ENCODE data around the gene TLR6. TPM values are rescaled to one million over a fixed set of nuclear protein-coding genes. Genes with fewer than 3 reads are reported as not detected.

TLR6 gene
- total and polyA plus RNA-seq, 3 donors from 2014 or later, result 0.47 to 1.8 (median 1.2) TPM

- Histone ChIP-seq H3K27ac (no peak overlapping the region), H3K27me3 (no peaks in the 10 kb centered on the region), H3K36me3 (ENCODE audit: low read depth, missing control alignments) (no peaks in the 10 kb centered on the region), H3K4me1 (no peaks in the 10 kb centered on the region), H3K4me3 (no peak overlapping the region), H3K9me3 (no peaks in the 10 kb centered on the region)
- intact Hi-C loops (cut with DNase I; ENCODE audit: low total_unique reads), result no loop called here
- no peak for DNase-seq
- TF ChIP-seq CTCF (IDR thresholded peaks at IDR 0.05) (no peak), POLR2A (IDR thresholded peaks at IDR 0.05) (no peak)
- WGBS, 2 donors, result 83 to 89% methylated on average over 2 of the region's 2 CpGs
Measured at GRCh38 chr4:38837849-38838248, 18.8 kb downstream of the TLR6 start.

GRCh38 chr4:38837334-38837733 is 19.3 kb downstream of the TLR6 start:
- no peak for TF ChIP-seq CTCF (IDR thresholded peaks at IDR 0.05)
- no peak for TF ChIP-seq POLR2A (IDR thresholded peaks at IDR 0.05)
- H3K9me3 ChIP-seq, result no peaks in the 10 kb centered on the region
- DNase-seq, result no peak
- H3K36me3 ChIP-seq (ENCODE audit: low read depth, missing control alignments), result no peaks in the 10 kb centered on the region
- no peak overlapping the region for H3K27ac ChIP-seq
- no peak overlapping the region for H3K4me3 ChIP-seq
- no peaks in the 10 kb centered on the region for H3K4me1 ChIP-seq
- H3K27me3 ChIP-seq, result no peaks in the 10 kb centered on the region
- intact Hi-C loops (cut with DNase I; ENCODE audit: low total_unique reads), result no loop called here

- intact Hi-C loops (cut with DNase I; ENCODE audit: low total_unique reads), result no loop called here
Measured at GRCh38 chr4:38834570-38834969, 22.0 kb downstream of the TLR6 start.

DNA sequence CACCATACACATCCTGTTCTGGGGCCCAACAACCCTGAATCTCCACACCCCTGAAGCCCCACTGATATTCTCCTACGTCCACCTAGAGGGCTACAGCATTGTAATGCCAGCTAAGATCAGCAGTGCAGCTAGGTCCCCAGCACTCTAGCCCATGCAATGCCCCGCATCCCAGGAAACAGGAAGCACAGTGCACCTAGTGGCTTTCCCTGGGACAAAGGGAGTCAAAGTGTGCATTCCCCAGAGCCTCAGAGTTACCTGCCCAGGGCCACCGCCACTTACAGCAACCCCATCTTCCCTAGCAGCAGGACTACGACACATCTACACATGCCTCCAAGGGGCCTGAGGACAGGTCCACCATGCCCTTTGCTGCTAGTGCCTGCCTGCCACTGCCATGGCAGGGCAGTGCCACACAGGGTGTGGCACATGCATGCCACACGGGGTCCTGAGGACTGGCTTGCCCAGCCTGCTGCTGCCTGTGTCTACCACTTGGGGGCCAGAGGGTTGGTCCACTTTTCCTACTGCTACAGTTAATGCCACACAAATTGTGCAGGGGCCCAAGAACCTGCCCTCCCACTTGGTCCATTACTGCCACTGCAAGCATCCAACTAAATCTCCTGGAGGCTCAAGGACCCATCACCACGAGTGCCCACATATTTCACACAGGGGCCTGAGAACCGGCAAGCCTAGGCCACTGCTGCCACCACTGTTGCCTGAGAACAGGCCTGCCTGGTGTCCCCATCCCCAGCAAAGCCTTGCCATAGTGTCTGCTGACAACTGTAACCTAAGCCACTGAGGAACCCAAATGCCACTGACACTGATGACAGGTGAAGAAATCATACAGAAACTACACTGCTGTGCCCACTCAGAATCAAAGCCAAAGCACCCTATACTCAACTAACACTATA is 23.7 kb downstream of the TLR6 start:
- Histone ChIP-seq H3K36me3 (ENCODE audit: low read depth, missing control alignments) (no peaks in the 10 kb centered on the region), H3K4me1 (no peaks in the 10 kb centered on the region), H3K27me3 (no peaks in the 10 kb centered on the region), H3K4me3 (no peak overlapping the region), H3K27ac (no peak overlapping the region), H3K9me3 (no peaks in the 10 kb centered on the region)
- no peak for DNase-seq
- intact Hi-C loops (cut with DNase I; ENCODE audit: low total_unique reads), result no loop called here
- WGBS, 2 donors, result 83 to 98% methylated on average over 4 to 7 of the region's 7 CpGs
- TF ChIP-seq CTCF (IDR thresholded peaks at IDR 0.05) (no peak), POLR2A (IDR thresholded peaks at IDR 0.05) (no peak)

More at GRCh38 chr4:38834570-38834969, 22.0 kb downstream of the TLR6 start:
- Histone ChIP-seq H3K27ac (no peak overlapping the region), H3K4me3 (no peak overlapping the region), H3K4me1 (no peaks in the 10 kb centered on the region), H3K27me3 (no peaks in the 10 kb centered on the region), H3K9me3 (no peaks in the 10 kb centered on the region), H3K36me3 (ENCODE audit: low read depth, missing control alignments) (no peaks in the 10 kb centered on the region)
- DNase-seq, result no peak
- 91 to 94% methylated on average over 4 of the region's 4 CpGs for WGBS, 2 donors
- no peak for TF ChIP-seq POLR2A (IDR thresholded peaks at IDR 0.05)
- no peak for TF ChIP-seq CTCF (IDR thresholded peaks at IDR 0.05)

DNA sequence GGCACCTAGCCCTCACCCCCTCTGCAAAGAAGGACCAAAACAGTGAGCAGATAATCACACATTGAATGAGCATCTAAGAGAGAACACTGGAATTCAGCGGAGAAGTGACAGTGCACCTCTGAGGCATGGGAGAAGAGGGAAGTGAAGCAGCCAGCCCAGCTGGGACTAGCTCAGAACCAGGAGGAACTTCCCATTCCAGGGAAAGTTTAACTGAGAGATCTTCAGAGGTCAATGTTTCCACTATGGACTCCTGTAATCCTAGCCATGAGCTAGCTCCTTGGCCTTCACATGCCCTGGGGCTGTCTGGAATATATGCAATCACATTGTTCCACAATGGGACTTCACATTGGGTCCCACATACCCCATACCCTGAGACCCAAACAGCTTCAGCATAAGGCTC is 24.4 kb downstream of the TLR6 start:
- no peak overlapping the region for H3K27ac ChIP-seq
- 75 to 84% methylated on average over 1 of the region's 1 CpG for WGBS, 2 donors
- H3K36me3 ChIP-seq (ENCODE audit: low read depth, missing control alignments), result no peaks in the 10 kb centered on the region
- no peak overlapping the region for H3K4me3 ChIP-seq
- no peaks in the 10 kb centered on the region for H3K4me1 ChIP-seq
- H3K9me3 ChIP-seq, result no peaks in the 10 kb centered on the region
- intact Hi-C loops (cut with DNase I; ENCODE audit: low total_unique reads), result no loop called here
- TF ChIP-seq POLR2A (IDR thresholded peaks at IDR 0.05) (no peak), CTCF (IDR thresholded peaks at IDR 0.05) (no peak)
- no peaks in the 10 kb centered on the region for H3K27me3 ChIP-seq
- DNase-seq, result no peak

All from testis (tissue), 3 donors.